ENCODE data around the gene PTH2R.
"Not testable (repeated sequence)": the region's sequence is repeated elsewhere in the genome, so short reads cannot be mapped to it uniquely, and the experiment has no call there.

The PTH2R gene

DNA sequence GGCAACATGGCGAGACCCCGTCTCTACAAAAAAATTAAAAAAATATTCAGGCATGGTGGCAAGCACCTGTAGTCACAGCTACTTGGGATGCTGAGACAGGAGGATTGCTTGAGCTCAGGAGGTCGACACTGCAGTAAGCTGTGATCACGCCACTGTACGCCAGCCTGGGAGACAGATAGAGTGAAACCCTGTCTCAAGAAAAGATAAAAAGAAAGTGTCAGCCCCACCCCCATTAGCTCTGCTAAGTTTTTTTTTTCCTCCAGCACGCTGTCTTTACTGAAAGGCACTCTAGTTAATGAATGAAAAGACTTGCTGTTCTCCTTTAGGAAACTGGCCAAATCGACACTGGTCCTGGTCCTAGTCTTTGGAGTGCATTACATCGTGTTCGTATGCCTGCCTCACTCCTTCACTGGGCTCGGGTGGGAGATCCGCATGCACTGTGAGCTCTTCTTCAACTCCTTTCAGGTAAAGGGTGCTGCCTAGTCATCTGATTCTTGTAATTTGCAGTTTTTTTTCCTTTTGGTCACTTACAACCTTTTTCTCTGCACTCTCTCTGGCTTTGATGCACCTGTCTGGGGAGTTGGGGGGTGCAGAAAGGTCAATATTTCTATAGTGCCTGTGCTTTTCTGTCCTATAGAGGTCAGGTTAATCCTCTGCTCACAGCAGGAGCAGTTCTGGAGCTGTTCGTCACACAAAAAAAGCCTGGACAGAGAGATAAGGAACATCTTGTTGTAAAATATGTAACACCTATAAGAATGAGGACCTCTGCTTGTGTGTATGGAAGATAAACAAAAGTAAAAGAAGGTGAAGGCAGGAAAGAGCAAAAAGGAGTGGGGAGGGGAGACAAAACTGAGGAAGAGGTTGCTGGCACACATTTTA, 82.3 kb downstream of the PTH2R start:
- no peak for ATAC-seq

DNA sequence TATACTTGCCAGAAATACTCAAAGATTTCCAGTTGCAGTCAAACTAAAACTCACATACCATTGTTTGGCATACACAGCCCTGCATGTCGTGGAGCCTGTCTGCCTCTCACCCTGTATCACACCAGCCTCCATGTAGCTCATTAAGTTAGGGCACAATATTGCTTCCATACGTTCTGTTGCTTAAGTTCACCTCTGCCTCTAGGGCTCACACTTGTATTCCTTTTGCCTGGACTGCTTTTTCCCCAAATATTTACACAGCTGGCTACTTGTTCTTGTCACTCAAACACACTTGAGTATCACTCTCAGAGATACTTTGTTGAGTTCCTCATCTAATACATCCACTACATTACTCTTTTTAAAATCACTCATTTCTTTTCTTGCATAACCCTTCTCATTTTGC, 83.1 kb downstream of the PTH2R start:
- no peak for ATAC-seq

DNA sequence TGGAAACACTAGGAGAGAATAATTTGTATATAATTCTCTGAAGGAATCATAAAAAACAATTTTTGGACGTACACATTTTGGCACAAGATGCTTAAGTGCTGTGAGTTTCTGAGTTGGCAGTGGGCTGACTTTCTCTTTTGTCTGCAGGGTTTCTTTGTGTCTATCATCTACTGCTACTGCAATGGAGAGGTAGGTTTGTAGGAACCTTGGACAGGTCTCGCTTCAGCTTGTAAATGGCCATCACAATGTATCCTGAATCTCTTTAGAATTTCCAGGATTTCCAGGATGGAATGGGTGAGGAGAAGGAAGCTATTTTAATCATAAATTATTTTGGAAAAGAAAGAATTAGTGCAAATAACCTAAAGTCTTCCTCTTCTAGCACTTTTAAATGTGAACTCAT, 83.9 kb downstream of the PTH2R start:
- ATAC-seq, result no peak

- no peak for ATAC-seq
These were observed 85.0 kb downstream of the PTH2R start for GRCh38 chr2:208491641-208492040.

GRCh38 chr2:208492069-208492468, 85.5 kb downstream of the PTH2R start:
- no peak for ATAC-seq

- ATAC-seq, result no peak
These were observed 86.6 kb downstream of the PTH2R start for GRCh38 chr2:208493186-208493585.

- no peak for ATAC-seq
These were observed 89.5 kb downstream of the PTH2R start for GRCh38 chr2:208496129-208496528.

- no peak for ATAC-seq
These were observed 94.6 kb downstream of the PTH2R start for GRCh38 chr2:208501206-208501605.

- no peak for ATAC-seq
These were observed 95.7 kb downstream of the PTH2R start for GRCh38 chr2:208502288-208502687.

- not testable (repeated sequence) for ATAC-seq
These were observed 98.8 kb downstream of the PTH2R start for GRCh38 chr2:208505365-208505764.

- ATAC-seq, result no peak
These were observed 103.0 kb downstream of the PTH2R start for GRCh38 chr2:208509586-208509985.

DNA sequence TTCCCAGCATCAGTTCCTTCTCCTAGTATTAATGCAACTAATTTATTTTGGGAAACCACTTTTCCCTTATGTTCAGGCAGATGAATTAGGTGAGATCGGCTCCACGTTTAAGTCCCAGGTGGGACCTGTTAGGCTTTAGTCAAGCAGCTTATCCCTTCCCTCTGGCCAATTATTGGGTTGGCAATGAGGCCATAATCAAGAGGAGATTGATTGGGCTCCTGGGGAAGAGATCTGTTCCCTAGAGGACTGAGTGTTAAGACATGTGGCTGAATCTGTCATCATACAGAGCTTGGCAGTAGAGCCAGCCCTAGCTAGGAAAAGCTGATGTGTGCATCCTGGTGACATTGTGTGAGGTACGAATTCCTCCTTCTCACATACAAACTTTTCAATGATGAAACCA, 104.4 kb downstream of the PTH2R start:
- no peak for ATAC-seq

- no peak for ATAC-seq
These were observed 105.0 kb downstream of the PTH2R start for GRCh38 chr2:208511573-208511972.

DNA sequence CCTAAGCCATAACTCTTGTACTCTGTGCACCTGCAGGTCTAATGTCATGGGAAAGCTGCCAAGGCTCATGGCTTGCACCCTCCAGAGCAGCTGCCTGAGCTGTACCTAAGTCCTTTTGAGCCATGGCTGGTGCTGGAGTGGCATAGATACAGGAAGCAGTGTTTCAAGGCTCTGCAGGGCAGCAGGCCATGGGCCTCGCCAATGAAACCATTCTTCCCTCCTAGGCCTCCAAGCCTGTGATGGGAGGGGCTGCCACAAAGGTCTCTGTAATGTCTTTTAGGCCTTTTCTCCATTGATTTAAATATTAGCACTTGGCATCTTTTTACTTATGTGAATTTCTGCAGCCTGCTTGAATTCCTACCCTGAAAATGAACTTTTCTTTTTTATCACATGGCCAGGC, 108.5 kb downstream of the PTH2R start:
- no peak for ATAC-seq

GRCh38 chr2:208523069-208523468, 116.5 kb downstream of the PTH2R start:
- not testable (repeated sequence) for ATAC-seq

DNA sequence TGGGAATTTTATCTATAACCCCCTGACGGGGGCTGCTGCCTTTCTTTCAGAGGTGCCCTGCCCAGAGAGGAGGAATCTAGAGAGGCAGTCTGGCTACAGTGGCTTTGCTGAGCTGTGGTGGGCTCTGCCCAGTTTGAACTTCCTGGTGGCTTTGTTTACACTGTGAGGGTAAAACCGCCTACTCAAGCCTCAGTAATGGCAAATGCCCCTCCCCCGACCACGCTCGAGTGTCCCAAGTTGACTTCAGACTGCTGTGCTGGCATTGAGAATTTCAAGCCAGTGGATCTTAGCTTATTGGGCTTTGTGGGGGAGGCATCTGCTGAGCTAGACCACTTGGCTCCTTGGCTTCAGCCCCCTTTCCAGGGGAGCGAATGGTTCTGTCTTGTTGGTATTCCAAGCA, 118.6 kb downstream of the PTH2R start:
- ATAC-seq, result not testable (repeated sequence)

DNA sequence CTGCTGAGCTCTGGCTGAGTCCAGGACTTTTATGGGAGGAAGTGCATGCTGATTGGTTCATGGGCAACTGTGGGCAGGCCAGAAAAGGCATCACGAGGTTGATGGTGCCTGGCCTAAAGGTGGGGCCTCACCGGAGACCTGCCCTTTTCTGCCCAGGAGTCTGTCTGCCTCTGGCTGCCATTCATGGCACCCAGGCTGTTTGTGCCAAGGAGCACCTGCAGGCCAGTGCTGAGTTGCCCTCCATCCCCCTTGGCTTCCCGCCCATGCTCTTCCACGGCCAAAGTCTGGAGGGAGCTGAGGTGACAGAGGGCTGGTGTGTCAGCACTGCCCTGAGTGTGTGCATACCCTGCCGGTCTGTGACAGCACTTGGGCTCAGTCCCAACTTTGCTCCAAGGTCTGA, 123.2 kb downstream of the PTH2R start:
- no peak for ATAC-seq

DNA sequence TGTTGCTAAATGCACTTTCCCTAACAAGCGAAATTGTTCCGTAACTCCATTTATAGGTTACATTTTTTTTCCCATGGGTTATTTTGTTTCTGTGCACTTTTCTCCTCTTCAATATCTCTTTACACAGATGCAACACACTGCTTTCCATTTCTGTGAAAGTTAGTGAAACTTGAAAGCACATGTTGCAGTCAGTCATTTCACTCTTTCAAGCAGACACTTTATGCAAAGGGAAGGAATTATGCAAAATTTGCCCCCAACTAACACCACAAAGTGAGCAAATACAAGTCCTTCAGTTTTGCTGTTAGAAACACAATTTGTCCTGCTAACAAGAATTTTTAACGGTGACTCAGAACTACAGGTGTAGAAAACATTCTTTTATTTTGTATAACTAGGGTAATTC, 124.8 kb downstream of the PTH2R start:
- no peak for ATAC-seq

- not testable (repeated sequence) for ATAC-seq
These were observed 129.0 kb downstream of the PTH2R start for GRCh38 chr2:208535578-208535977.

- ATAC-seq, result no peak
These were observed 134.9 kb downstream of the PTH2R start for GRCh38 chr2:208541461-208541988.

DNA sequence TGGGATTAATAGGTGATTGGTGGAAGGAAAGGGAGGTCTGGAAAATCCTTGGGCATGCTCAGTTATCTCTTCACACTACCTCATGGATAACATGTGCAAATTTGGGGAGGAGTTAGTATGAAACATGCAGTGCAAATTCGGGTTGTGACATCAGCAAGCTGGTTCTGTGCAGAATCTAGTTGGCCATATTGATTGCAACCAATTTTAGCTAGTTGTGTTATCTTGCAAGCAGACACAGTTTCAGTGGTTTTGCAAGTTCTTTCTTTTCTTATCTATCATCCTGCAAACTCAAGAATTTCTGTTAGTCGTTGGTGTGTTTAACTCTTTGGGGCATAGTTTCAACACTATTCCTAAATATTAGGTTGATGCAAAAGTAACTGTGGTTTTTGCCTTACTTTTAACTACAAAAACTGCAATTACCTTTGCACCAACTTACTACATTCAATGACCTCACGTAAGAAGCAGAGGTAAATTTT, 135.4 kb downstream of the PTH2R start:
- no peak for ATAC-seq

- no peak for ATAC-seq
These were observed 136.0 kb downstream of the PTH2R start for GRCh38 chr2:208542465-208543041.

Measured in activated CD4-positive, CD25-positive, alpha-beta regulatory T cell treated with anti-CD3 and anti-CD28 coated beads, Interleukin-2, amount 50 U/mL, for 24 hours (primary cell).